ENCODE results near the gene IFFO2.

The IFFO2 gene

DNA sequence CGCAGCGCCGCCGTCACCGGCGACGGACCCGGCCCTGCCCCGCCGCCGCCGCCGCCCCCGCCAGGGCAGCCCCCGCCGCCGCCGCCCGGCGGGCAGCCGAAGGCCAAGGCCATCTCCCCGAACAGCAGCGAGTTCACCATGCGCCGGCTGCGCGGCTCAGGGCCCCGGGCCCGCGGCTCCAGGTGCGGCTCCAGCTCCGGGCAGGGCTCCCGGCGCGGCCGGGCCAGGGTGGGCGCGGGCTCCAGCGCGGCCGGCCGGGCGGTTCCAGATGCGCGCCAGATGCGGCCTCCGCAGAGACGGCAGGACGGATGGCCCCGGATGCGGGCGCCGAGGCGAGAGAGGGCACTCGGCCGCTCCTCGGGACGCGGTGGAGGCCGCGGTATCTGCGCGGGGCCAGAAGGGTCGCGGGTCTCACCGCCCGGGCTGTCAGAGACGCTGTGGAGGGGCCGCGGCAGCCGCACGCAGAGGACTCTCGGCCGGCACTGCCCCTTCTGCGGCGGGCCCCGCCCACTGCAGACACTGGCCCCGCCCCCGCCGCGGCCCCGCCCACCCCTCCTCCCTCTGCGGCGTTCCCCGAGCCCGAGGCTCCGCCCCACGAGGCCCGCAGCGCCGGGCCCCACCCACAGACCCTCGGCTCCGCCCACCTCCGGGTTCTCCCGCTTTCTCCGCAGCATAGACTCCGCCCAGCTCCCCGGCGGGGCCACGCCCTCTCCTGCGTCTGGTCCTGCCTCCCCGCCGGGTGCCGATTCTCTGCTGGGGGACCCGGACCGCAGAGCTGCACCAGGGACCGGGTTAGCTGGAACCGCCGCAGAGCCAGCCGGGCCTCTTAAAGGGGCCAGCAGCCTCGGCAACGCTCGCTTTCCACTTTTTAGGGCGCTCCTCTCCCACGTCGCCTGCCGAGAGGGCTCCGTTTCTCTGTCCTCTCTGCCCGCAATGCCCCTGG is at the start of gene IFFO2:
IFFO2 (minus strand) TSS at position 484 of the 943 bp plus-strand sequence; CDS start at position 140, 344 bp downstream.
- peak; percentile 96 for DNase-seq

DNA sequence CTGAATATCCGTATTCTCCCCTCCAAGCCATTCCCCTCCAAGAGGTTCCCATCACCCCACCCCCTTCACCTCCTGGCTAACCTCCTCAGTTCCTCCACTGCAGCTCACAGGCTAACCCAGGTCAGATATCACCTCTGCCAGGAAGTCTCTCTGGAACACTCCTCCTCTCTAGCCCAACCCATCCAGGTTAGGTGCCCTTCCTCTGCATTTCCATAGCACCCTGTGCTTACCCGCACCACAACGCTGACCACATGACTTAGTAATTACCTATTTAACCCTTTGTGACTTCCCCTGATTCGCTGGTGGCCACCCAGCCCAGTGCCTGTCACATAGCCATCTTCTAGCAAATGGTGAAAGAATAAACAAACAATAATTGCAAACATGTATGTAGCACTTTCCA is 49.5 kb upstream of the IFFO2 start:
- no peak for DNase-seq

GRCh38 chr1:19003371-19004290 is 47.2 kb upstream of the IFFO2 start:
- no peak for DNase-seq

- DNase-seq: no peak
Measured at GRCh38 chr1:19000065-19000464, 43.6 kb upstream of the IFFO2 start.

DNA sequence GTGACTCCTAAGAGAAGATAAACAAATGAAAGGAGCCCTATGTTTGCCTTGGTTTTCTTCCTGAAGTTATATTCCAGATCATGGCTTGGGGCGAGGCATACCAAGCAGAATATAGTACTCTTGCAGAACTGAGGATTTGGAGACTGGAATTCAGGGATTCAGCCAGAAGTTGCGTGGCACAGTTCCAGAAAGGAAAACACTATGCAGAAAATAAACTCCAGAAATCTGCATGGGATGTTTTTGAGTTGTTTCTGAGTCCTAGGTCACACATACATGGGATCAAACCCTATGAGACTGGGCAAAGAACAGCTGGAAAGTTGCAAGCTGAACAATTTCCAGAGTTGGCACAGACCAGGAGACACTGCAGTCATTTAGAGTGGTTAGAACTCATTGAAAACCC is 42.9 kb upstream of the IFFO2 start:
- no peak for DNase-seq

GRCh38 chr1:18998016-18998724 is 41.7 kb upstream of the IFFO2 start:
- no peak for DNase-seq

- no peak for DNase-seq
Measured at GRCh38 chr1:18997508-18997907, 41.0 kb upstream of the IFFO2 start.

GRCh38 chr1:18996548-18997177 is 40.2 kb upstream of the IFFO2 start:
- DNase-seq: no peak

DNA sequence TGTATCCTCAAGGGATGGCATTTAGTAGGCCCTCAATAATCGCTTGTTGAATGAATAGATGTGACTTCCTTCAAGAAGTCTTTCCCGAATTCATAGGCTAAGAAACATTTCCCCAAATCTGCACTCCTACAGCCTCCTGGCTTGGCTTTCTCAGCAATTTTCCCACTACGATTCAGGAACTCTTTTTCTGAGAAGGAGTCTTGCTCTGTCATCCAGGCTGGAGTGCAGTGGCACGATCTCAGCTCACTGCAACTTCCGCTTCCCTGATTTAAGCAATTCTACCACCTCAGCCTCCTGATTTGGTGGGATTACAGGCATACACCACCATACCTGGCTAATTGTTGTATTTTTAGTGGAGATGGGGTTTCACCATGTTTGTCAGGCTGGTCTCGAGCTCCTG is 37.9 kb upstream of the IFFO2 start:
- DNase-seq: no peak

GRCh38 chr1:18992646-18993045 is 36.2 kb upstream of the IFFO2 start:
- no peak for DNase-seq

DNA sequence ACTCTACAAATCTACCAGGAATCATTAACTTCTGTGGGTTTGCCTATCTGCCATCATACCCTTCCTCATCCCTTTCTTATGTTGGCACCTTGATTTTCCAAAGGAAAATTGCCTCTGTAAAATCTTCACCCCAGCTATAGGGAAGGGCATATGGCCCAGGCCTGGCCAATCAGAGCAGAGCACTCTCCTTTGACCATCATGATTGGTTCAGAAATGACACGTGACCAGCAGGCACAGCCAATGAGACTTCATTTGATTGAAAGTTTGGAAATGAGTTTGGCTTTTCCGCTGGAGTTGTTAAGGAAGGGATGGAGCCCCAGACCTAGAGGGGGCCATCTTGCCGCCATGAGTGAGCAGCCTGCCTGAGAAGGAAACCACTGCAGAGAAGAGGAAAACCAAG is 35.1 kb upstream of the IFFO2 start:
- no peak for DNase-seq

GRCh38 chr1:18989896-18990295 is 33.4 kb upstream of the IFFO2 start:
- DNase-seq: no peak

DNA sequence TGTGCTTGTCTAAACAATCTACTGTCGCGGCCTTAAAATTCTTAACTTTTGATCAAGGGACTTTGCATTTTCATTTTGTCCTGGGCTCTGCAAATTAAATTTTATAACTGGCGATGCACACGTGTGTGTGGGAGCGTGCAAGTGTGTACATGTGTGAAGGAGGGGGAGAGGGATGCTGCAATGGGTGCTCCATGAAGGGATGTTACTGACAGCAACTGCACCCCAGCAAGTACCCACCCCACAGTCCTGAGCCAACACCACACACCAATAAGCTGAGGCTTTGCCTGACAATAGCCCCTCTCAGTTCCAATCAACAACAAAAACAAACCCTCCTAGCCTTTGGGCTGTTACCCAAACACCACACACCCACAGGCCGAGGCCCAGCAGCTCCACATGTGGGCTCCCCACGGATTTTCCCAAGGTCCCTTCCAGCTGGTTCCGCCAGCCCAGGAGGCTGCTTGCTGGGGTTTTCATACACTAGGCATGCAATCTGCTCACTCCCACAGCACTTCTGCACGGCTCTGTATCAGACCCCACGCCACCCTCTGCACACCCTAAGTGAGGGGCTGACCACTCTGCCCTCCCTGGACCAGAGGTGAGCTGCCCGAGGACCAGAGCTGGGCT is 32.8 kb upstream of the IFFO2 start:
- DNase-seq: no peak

DNA sequence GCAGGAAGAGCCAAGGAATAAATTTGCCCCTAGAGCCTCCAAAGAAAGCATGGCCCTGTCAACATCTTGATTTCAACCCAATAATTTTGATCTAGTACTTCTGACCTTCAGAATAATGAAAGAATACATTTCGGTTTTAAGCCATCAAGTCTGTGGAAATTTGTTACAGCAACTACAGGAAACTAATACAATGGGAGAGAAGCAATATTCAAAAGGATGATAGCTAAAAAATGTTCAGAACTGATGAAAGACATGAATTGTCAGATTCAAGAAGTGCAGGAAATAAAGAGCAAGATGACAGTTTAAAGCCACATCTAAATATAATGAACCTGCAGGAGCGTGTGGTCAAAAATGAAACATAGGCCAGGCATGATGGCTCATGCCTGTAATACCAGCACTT is 24.8 kb upstream of the IFFO2 start:
- DNase-seq: no peak

- no peak for DNase-seq
Measured at GRCh38 chr1:18978706-18979105, 22.2 kb upstream of the IFFO2 start.

GRCh38 chr1:18977428-18977827 is 21.0 kb upstream of the IFFO2 start:
- DNase-seq: no peak

DNA sequence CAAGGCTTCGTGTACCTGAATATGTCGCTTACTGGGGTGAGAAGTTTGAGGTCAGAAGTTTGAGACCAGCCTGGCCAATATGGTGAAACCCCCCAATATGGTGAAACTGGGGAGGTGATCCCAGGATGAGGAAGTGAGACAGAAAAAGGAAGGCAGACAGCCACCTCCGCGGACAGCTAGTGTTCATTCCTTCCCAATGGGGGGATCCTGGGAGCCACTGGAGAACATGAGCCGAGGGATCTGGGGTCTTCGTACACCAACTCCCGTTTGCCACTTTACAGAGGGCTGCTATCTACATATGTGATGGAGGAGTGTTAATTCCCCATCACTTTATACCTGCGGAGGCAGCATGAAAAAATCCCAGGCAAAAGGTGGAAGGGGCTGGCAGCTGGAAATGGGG is 19.6 kb upstream of the IFFO2 start:
- DNase-seq: no peak

DNA sequence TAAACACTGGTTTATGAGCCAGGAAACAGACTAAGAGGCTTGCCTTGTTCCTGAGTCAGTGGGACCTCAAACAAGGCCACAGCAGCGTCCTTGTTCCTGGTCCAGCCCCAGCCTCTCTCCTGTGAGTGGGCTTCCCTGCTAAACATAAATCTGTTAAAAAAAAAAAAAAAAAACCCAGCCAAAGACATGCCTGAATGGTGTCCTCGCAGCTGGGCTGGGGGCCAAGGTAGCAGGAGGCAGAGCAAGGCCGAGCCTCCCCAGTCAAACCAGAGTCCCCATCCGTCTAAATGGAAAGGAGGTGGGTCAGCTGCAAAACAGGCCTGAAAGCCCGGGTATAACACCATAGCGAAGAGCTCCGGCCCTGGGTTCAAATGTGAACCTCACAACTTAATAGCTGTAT is 18.1 kb upstream of the IFFO2 start:
- DNase-seq: no peak

- DNase-seq: no peak
Measured at GRCh38 chr1:18974005-18974404, 17.5 kb upstream of the IFFO2 start.

DNA sequence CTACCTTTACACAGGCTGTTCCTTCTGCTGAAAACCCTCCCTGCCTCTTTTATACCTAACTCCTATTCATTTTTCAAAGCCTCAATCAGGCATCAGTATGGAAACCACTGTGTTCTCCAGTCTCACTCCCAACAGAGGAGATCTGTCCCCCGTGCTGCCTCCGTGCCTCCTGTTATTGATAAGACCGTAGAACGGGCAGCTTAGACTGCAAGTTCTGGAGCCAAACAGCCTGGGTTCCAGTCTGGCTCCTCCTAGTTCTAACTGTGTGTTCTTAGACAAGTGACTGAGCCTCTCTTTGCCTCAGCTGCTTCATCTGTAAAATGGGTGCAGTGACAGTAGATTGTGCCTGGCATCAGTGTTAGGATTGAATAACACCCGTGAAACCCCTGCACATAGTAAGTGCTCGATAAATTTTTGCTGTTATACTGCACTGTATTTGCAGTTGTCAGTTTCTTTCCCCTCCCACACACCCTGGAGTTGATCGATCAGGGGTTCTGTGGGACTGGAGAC is 17.0 kb upstream of the IFFO2 start:
- no peak for DNase-seq

DNA sequence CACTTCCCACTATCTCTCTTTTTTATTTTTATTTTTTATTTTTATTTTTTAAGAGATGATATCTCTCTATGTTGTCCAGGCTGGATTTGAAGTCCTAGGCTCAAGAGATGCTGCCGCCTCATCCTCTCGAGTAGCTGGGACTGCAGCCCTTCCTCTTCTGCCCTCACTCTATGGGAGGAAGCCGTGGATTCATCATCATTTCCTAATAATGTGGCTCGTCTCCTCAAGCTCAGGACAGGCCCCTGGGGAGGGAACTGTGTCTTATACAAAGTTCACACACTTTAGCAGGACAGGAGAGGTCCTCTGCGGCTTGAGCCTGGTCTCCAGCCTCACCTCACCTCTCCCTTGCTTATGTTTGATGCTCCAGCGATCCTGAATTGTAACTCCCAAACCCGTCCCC is 16.5 kb upstream of the IFFO2 start:
- DNase-seq: no peak

- no peak for DNase-seq
Measured at GRCh38 chr1:18972531-18972930, 16.1 kb upstream of the IFFO2 start.

Measured in stimulated activated naive CD4-positive, alpha-beta T cell treated with Interleukin-2 at 50 U/mL for 16 hours (primary cell).